H9 (cell line): ENCODE measurements around the gene DDX51. TPM values are rescaled to one million over a fixed set of nuclear protein-coding genes. Genes with fewer than 3 reads are reported as not detected.

Source experiments
- DNase-seq: peaks from one replicate; pipeline ENCODE4 v3.0.0-alpha.2; 2017
- H2AFZ ChIP-seq: one replicate; pipeline ENCODE4 v1.6.1; 2013; ENCODE audit warnings: mild to moderate bottlenecking, low read length, control low read depth, moderate library complexity
- H2AK5ac ChIP-seq: 2 replicates; pipeline ENCODE4 v1.6.1; 2013; ENCODE audit warnings: low read length, control low read depth, mixed read lengths; ENCODE audit not compliant: insufficient read length
- H2BK120ac ChIP-seq: one replicate; pipeline ENCODE4 v1.6.1; 2013; ENCODE audit warnings: low read depth, mild to moderate bottlenecking, low read length, control low read depth, inconsistent platforms; ENCODE audit not compliant: poor library complexity, severe bottlenecking
- H2BK12ac ChIP-seq: 2 replicates; pipeline ENCODE4 v1.6.1; 2013; ENCODE audit warnings: low read length, control low read depth, mixed read lengths, low read depth; ENCODE audit not compliant: insufficient read length
- H2BK15ac ChIP-seq: 2 replicates; pipeline ENCODE4 v1.6.1; 2013; ENCODE audit warnings: low read depth, low read length, control low read depth
- H2BK20ac ChIP-seq: one replicate; pipeline ENCODE4 v1.6.1; 2013; ENCODE audit warnings: low read depth, mild to moderate bottlenecking, low read length, control low read depth, inconsistent platforms; ENCODE audit not compliant: poor library complexity, severe bottlenecking
- H2BK5ac ChIP-seq: 2 replicates; pipeline ENCODE4 v1.6.1; 2013; ENCODE audit warnings: low read length, control low read depth, mixed read lengths; ENCODE audit not compliant: insufficient read length
- H3K14ac ChIP-seq: 2 replicates; pipeline ENCODE4 v1.6.1; 2013; ENCODE audit warnings: low read length, control low read depth; ENCODE audit not compliant: insufficient read depth
- H3K18ac ChIP-seq: 2 replicates; pipeline ENCODE4 v1.6.1; 2013; ENCODE audit warnings: low read depth, mild to moderate bottlenecking, mixed read lengths, low read length, control low read depth; ENCODE audit not compliant: insufficient read length
- H3K23ac ChIP-seq: 2 replicates; pipeline ENCODE4 v1.6.1; 2013; ENCODE audit warnings: low read length, control low read depth, mixed read lengths, low read depth; ENCODE audit not compliant: insufficient read length
- H3K23me2 ChIP-seq: 2 replicates; pipeline ENCODE4 v1.6.1; 2013; ENCODE audit warnings: low read depth, mild to moderate bottlenecking, mixed read lengths, low read length, control low read depth; ENCODE audit not compliant: insufficient read length, poor library complexity, severe bottlenecking
- H3K27ac ChIP-seq: 2 replicates; pipeline ENCODE4 v1.5.1; 2013; ENCODE audit warnings: low read length, control low read depth, mixed read lengths, low read depth; ENCODE audit not compliant: insufficient read length
- H3K27me3 ChIP-seq: 2 replicates; pipeline ENCODE4 v1.6.1; 2013; ENCODE audit warnings: low read length, control low read depth, inconsistent platforms; ENCODE audit not compliant: insufficient read depth
- H3K4ac ChIP-seq: 2 replicates; pipeline ENCODE4 v1.6.1; 2013; ENCODE audit warnings: low read depth, mild to moderate bottlenecking, control low read depth, inconsistent platforms, low read length, moderate library complexity
- H3K4me1 ChIP-seq: 2 replicates; pipeline ENCODE4 v1.6.1; 2013; ENCODE audit warnings: low read length, control low read depth, inconsistent platforms; ENCODE audit not compliant: insufficient read depth
- H3K4me2 ChIP-seq: 2 replicates; pipeline ENCODE4 v1.6.1; 2013; ENCODE audit warnings: low read length, control low read depth, mixed read lengths; ENCODE audit not compliant: insufficient read length, insufficient read depth
- H3K56ac ChIP-seq: 2 replicates; pipeline ENCODE4 v1.6.1; 2013; ENCODE audit warnings: low read depth, mild to moderate bottlenecking, mixed read lengths, low read length, control low read depth; ENCODE audit not compliant: insufficient read length
- H3K79me1 ChIP-seq: 2 replicates; pipeline ENCODE4 v1.6.1; 2013; ENCODE audit warnings: low read depth, mild to moderate bottlenecking, moderate library complexity, low read length, control low read depth, inconsistent platforms; ENCODE audit not compliant: insufficient read depth, poor library complexity, severe bottlenecking
- H3K79me2 ChIP-seq: 2 replicates; pipeline ENCODE4 v1.6.1; 2013; ENCODE audit warnings: low read length, control low read depth, inconsistent platforms; ENCODE audit not compliant: insufficient read depth
- H3K9ac ChIP-seq: 2 replicates; pipeline ENCODE4 v1.6.1; 2013; ENCODE audit warnings: low read length, control low read depth, mixed read lengths; ENCODE audit not compliant: insufficient read length; ENCODE audit errors: extremely low read depth
- H3K9me3 ChIP-seq: one replicate; pipeline ENCODE4 v1.6.1; 2013; ENCODE audit warnings: low read depth, low read length, inconsistent platforms; ENCODE audit not compliant: control insufficient read depth
- H3T11ph ChIP-seq: one replicate; pipeline ENCODE4 v1.6.1; 2013; ENCODE audit warnings: mild to moderate bottlenecking, low read length, control low read depth, inconsistent platforms
- H4K20me1 ChIP-seq: one replicate; pipeline ENCODE4 v1.6.1; 2013; ENCODE audit not compliant: control insufficient read depth, insufficient read length, insufficient read depth
- H4K5ac ChIP-seq: 2 replicates; pipeline ENCODE4 v1.6.1; 2013; ENCODE audit warnings: low read depth, mild to moderate bottlenecking, mixed read lengths, low read length, control low read depth; ENCODE audit not compliant: insufficient read length
- H4K8ac ChIP-seq: replicated peaks from 2 replicates; pipeline ENCODE4 v1.6.1; 2013; ENCODE audit warnings: low read length, control low read depth, mixed read lengths, low read depth; ENCODE audit not compliant: insufficient read length
- H4K91ac ChIP-seq: 2 replicates; pipeline ENCODE4 v1.6.1; 2013; ENCODE audit warnings: low read depth, mild to moderate bottlenecking, moderate library complexity, mixed read lengths, low read length, control low read depth; ENCODE audit not compliant: insufficient read length
- H3K27ac Mint-ChIP-seq, 3 experiments: 2 replicates in 2 of 3; 3 replicates in 1 of 3; pipeline ENCODE4 v1.8.0; 2020 to 2021; ENCODE audit warnings: mixed read lengths in 3 of 3, mild to moderate bottlenecking in 1 of 3, moderate library complexity in 1 of 3
- H3K27me3 Mint-ChIP-seq: 2 replicates; pipeline ENCODE4 v1.8.0; 2021; ENCODE audit warnings: low read depth, mild to moderate bottlenecking, moderate library complexity, mixed read lengths
- H3K36me3 Mint-ChIP-seq, 3 experiments: 2 replicates in 2 of 3; 3 replicates in 1 of 3; pipeline ENCODE4 v1.8.0; 2020 to 2021; ENCODE audit warnings: low read depth in 3 of 3, mixed read lengths in 3 of 3; ENCODE audit not compliant: insufficient read depth in 1 of 3
- H3K4me1 Mint-ChIP-seq, 2 experiments: 2 replicates each; pipeline ENCODE4 v1.8.0; 2020; ENCODE audit warnings: mixed read lengths in 2 of 2
- H3K4me3 Mint-ChIP-seq, 2 experiments: 2 replicates in 1 of 2; 3 replicates in 1 of 2; pipeline ENCODE4 v1.8.0; 2020 to 2021; ENCODE audit warnings: mild to moderate bottlenecking in 2 of 2, mixed read lengths in 2 of 2, moderate library complexity in 1 of 2
- H3K9me3 Mint-ChIP-seq, 2 experiments: 2 replicates in 1 of 2; 3 replicates in 1 of 2; pipeline ENCODE4 v1.8.0; 2020; ENCODE audit warnings: mild to moderate bottlenecking in 2 of 2, mixed read lengths in 2 of 2, moderate library complexity in 1 of 2
- WGBS: extraction: QIAGEN DNeasy Blood & Tissue Kit; methylation state at CpG from one replicate; pipeline ENCODE4 v1.1.7; 2013; ENCODE audit warnings: missing lambda C conversion rate, low lambda C conversion rate, mixed read lengths; ENCODE audit not compliant: insufficient read length; ENCODE audit errors: extremely low coverage; 5-methylcytosine and 5-hydroxymethylcytosine counted together
- total RNA-seq: library from RNA; stranded (reverse); gene quantifications from 2 replicates; pipeline ENCODE4 v1.2.1, GENCODE V29; 2021
- TF ChIP-seq, protein P1 (sequence below): fragments of 200-600 bp; sonication (generic); conservative IDR thresholded peaks from 3 replicates; pipeline ENCODE4 v1.8.0; 2021; ENCODE audit warnings: antibody characterized with exemption, mild to moderate bottlenecking

The DDX51 gene
- total RNA-seq, 1 experiment from 2014 or later, result 37.9 TPM

DNA sequence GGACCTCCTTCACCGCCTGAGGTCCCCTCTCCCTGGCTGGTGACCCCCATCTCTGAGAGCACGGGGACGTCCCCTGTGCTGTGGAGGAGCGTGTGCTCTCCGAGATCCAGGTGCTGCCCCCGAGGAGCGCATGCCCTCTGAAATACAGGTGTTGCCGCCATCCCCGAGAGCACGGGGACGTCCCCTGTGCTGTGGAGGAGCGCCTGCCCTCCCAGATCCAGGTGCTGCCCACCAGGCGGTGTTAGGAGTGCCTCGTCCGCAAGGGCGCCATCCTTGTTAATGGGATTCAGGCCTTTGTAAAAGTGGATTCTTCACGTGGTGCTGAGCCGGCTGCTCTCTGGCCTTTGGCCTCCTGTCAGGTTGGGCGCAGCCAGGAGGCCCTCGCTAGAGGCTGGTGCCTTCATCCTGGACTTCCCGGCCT, 10.2 kb upstream of the DDX51 start:
- no peak overlapping the region for H2BK20ac ChIP-seq
- H3T11ph ChIP-seq, result no peak overlapping the region
- no peaks in the 10 kb centered on the region for H3K9me3 Mint-ChIP-seq
- WGBS, result no CpG with 5 or more reads among the region's 21 CpGs
- no peaks in the 10 kb centered on the region for H3K4me1 Mint-ChIP-seq
- no peak overlapping the region for H3K56ac ChIP-seq
- no peak overlapping the region for H3K9ac ChIP-seq
- no peak overlapping the region for H4K5ac ChIP-seq
- no peak overlapping the region for H2AFZ ChIP-seq
- no peak overlapping the region for H3K18ac ChIP-seq
- H3K23ac ChIP-seq, result no peak overlapping the region
- TF ChIP-seq, protein P1, sequence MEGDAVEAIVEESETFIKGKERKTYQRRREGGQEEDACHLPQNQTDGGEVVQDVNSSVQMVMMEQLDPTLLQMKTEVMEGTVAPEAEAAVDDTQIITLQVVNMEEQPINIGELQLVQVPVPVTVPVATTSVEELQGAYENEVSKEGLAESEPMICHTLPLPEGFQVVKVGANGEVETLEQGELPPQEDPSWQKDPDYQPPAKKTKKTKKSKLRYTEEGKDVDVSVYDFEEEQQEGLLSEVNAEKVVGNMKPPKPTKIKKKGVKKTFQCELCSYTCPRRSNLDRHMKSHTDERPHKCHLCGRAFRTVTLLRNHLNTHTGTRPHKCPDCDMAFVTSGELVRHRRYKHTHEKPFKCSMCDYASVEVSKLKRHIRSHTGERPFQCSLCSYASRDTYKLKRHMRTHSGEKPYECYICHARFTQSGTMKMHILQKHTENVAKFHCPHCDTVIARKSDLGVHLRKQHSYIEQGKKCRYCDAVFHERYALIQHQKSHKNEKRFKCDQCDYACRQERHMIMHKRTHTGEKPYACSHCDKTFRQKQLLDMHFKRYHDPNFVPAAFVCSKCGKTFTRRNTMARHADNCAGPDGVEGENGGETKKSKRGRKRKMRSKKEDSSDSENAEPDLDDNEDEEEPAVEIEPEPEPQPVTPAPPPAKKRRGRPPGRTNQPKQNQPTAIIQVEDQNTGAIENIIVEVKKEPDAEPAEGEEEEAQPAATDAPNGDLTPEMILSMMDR, result no peak
- H3K4me3 Mint-ChIP-seq, result no peak overlapping the region
- H2AK5ac ChIP-seq, result no peak overlapping the region
- no peaks in the 10 kb centered on the region for H3K27me3 ChIP-seq
- H3K36me3 Mint-ChIP-seq, result peaks cover 0 to 4% (median 2%) of the 10 kb centered on the region in 3 experiments; a peak in 2 of 7 replicates
- H3K4ac ChIP-seq, result no peak overlapping the region
- no peak overlapping the region for H4K8ac ChIP-seq
- H3K4me1 ChIP-seq, result no peaks in the 10 kb centered on the region
- no peaks in the 10 kb centered on the region for H4K20me1 ChIP-seq
- H2BK5ac ChIP-seq, result no peak overlapping the region
- H3K9me3 ChIP-seq, result peaks cover 18% of the 10 kb centered on the region
- H3K27me3 Mint-ChIP-seq, result peaks cover 5% of the 10 kb centered on the region
- H3K79me2 ChIP-seq, result no peaks in the 10 kb centered on the region
- H3K27ac ChIP-seq, result no peak overlapping the region
- DNase-seq, result no peak
- H2BK12ac ChIP-seq, result no peak overlapping the region
- no peaks in the 10 kb centered on the region for H3K79me1 ChIP-seq
- H3K4me2 ChIP-seq, result no peak overlapping the region
- H3K14ac ChIP-seq, result no peak overlapping the region
- no peak overlapping the region for H2BK15ac ChIP-seq
- no peak overlapping the region for H4K91ac ChIP-seq
- H2BK120ac ChIP-seq, result no peak overlapping the region
- H3K27ac Mint-ChIP-seq, result no peak overlapping the region
- H3K23me2 ChIP-seq, result no peaks in the 10 kb centered on the region
